Pancreas (tissue), 10 donors: Measurements from ENCODE around the gene PRICKLE2. TPM values are rescaled to one million over a fixed set of nuclear protein-coding genes. Genes with fewer than 3 reads are reported as not detected.

Experiments
- ATAC-seq, 4 donors: fragments of 200-7000 bp; cut with Tn5 transposase; one replicate each; pipeline versions ENCODE4 v1.8.0 to v1.9.1; 2020; ENCODE audit warnings: mild to moderate bottlenecking in 4 of 4, moderate library complexity in 4 of 4
- DNase-seq, 6 donors: peaks; one replicate each; pipeline ENCODE4 v3.0.0-alpha.2; 2020
- FAIRE-seq: peaks from 2 replicates; lab custom pipeline; 2012; peaks lifted over from hg19 to GRCh38; lab: Jason Lieb, UNC
- H3K27ac ChIP-seq, 4 donors: fragments of 200-600 bp; sonication (generic); 1 replicate in 3 of 4; 2 replicates in 1 of 4; pipeline versions ENCODE4 v1.5.0 to v1.8.0; 2020
- H3K27me3 ChIP-seq, 4 donors: fragments of 200-600 bp; one replicate each; pipeline ENCODE4 v1.8.0; 2021
- H3K36me3 ChIP-seq, 3 donors: fragments of 200-600 bp; sonication (generic) in 1 of 3; one replicate each; pipeline versions ENCODE4 v1.5.0 to v1.8.0; 2020 to 2021
- H3K4me1 ChIP-seq, 3 donors: fragments of 200-600 bp; one replicate each; pipeline ENCODE4 v1.8.0; 2021
- H3K4me3 ChIP-seq, 4 donors: fragments of 200-600 bp; sonication (generic) in 2 of 4; one replicate each; pipeline versions ENCODE4 v1.5.0 to v1.8.0; 2020 to 2021
- H3K9me3 ChIP-seq, 4 donors: fragments of 200-600 bp; one replicate each; pipeline ENCODE4 v1.8.0; 2021
- WGBS, 2 donors: extraction: QIAGEN DNeasy Blood & Tissue Kit; methylation state at CpG; one replicate each; pipeline ENCODE4 v1.1.7; 2013; 5-methylcytosine and 5-hydroxymethylcytosine counted together
- intact Hi-C, 3 donors: fragments of 100-400 bp; cut with DNase I; formaldehyde crosslinking; loops; one replicate each; pipeline versions ENCODE4 v1.11.1 to v1.14.2; 2022
- polyA plus RNA-seq, 2 donors: library from polyadenylated mRNA; stranded (reverse); fragments of 200-250 nt; gene quantifications; one replicate each; pipeline ENCODE4 v1.2.3, GENCODE V29; 2013
- total RNA-seq, 6 donors: library from RNA; stranded (reverse); fragmentation: NEBNext Ultra II Directional in 4 of 6; extraction: Animal tissue kit (Norgen Biotek cat#: 25700) in 4 of 6; gene quantifications; one replicate each; pipeline versions ENCODE4 v1.2.1 to v1.2.4, GENCODE V29; 2021 to 2023
- TF ChIP-seq, protein P1 (sequence below), 4 donors: fragments of 200-600 bp; sonication (generic) in 3 of 4; IDR thresholded peaks; one replicate each; pipeline versions ENCODE4 v1.5.0 to v1.8.0; 2021; ENCODE audit warnings: antibody characterized with exemption in 4 of 4
- donor health status: healthy with polysubstance abuse.
- donor health status: DM: no; HTN: no; CAD: no; lungs with moderate emphysema.
- donor health status: DM: no; HTN: no; CAD: no.
- donor health status: control.
- donor health status: control.
- donor health status: Bipolar disorder and iron deficiency.
- donor health status: DM: yes; HTN: yes; CAD: no.
- donor health status: DM: no; HTN: no; CAD: no.
- donor health status: DM: no; HTN: no; CAD: no.
- donor health status: DM: yes; HTN: yes; CAD: no.

Gene PRICKLE2
- total and polyA plus RNA-seq, 8 donors = 1.5 to 13.9 (median 7.2) TPM

- Histone ChIP-seq H3K9me3 (no peaks in the 10 kb centered on the region), H3K4me3 (no peak overlapping the region), H3K4me1 (no peaks in the 10 kb centered on the region), H3K27me3 (no peaks in the 10 kb centered on the region), H3K36me3 (no peaks in the 10 kb centered on the region), H3K27ac (no peak overlapping the region)
- DNase-seq (no peak), ATAC-seq (no peak), FAIRE-seq (no peak)
- intact Hi-C loops = no loop called here
- TF ChIP-seq, protein P1, sequence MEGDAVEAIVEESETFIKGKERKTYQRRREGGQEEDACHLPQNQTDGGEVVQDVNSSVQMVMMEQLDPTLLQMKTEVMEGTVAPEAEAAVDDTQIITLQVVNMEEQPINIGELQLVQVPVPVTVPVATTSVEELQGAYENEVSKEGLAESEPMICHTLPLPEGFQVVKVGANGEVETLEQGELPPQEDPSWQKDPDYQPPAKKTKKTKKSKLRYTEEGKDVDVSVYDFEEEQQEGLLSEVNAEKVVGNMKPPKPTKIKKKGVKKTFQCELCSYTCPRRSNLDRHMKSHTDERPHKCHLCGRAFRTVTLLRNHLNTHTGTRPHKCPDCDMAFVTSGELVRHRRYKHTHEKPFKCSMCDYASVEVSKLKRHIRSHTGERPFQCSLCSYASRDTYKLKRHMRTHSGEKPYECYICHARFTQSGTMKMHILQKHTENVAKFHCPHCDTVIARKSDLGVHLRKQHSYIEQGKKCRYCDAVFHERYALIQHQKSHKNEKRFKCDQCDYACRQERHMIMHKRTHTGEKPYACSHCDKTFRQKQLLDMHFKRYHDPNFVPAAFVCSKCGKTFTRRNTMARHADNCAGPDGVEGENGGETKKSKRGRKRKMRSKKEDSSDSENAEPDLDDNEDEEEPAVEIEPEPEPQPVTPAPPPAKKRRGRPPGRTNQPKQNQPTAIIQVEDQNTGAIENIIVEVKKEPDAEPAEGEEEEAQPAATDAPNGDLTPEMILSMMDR (IDR thresholded peaks at IDR 0.05) = no peak
- WGBS, 2 donors = 96% methylated on average over 7 of the region's 7 CpGs
These were observed 11.8 kb upstream of the PRICKLE2 start for GRCh38 chr3:64237083-64237482.

- no peaks in the 10 kb centered on the region for H3K4me1 ChIP-seq
- DNase-seq (no peak), FAIRE-seq (no peak), ATAC-seq (no peak)
- no peaks in the 10 kb centered on the region for H3K27me3 ChIP-seq
- H3K4me3 ChIP-seq = no peak overlapping the region
- no peak overlapping the region for H3K27ac ChIP-seq
- intact Hi-C loops = no loop called here
- TF ChIP-seq, protein P1 (IDR thresholded peaks at IDR 0.05) = no peak
- H3K9me3 ChIP-seq = no peaks in the 10 kb centered on the region
- no peaks in the 10 kb centered on the region for H3K36me3 ChIP-seq
- 92 to 97% methylated on average over 3 of the region's 3 CpGs for WGBS, 2 donors
These were observed 10.3 kb upstream of the PRICKLE2 start for GRCh38 chr3:64235605-64236004.

DNA sequence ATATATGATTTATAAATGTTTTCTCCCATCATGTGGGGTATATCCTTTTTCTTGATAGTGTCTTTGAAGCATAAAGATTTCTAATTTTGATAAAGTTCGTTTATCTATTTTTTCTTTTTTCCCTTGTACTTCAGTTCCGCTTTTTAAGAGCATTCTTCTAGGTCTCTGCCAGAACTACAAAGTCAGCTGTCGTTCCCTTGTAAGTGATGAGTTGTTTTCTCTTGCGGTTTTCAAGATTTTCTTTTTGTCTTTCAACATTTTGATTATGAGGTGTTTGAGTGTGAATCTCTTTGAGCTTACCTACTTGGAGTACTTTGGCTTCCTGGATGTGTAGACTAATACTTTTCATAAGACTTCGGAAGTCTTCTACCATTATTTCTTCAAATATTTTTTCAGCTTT is 9.3 kb upstream of the PRICKLE2 start:
- DNase-seq (no peak), ATAC-seq (no peak), FAIRE-seq (no peak)
- no peaks in the 10 kb centered on the region for H3K36me3 ChIP-seq
- no peaks in the 10 kb centered on the region for H3K4me1 ChIP-seq
- no peak overlapping the region for H3K27ac ChIP-seq
- H3K9me3 ChIP-seq = no peaks in the 10 kb centered on the region
- 92 to 96% methylated on average over 5 of the region's 5 CpGs for WGBS, 2 donors
- intact Hi-C loops = no loop called here
- no peak overlapping the region for H3K4me3 ChIP-seq
- TF ChIP-seq, protein P1 (IDR thresholded peaks at IDR 0.05) = no peak
- no peaks in the 10 kb centered on the region for H3K27me3 ChIP-seq

DNA sequence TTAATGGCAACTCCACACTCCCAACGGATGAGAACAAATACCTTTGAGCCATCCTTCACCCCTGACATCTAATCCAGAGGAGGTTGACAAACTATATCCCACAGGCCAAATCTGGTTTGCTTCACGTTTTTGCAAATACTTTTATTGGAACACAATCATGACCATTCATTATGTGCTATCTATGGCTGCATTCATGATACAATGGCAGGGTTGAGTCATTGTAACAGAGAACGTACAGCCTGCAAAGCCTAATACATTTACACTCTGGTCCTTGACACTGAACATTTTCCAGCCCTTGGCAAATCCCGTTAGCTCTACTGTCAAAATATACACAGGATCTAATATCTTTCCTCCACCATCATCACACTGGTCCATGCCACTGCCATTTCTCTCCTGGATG is 7.6 kb upstream of the PRICKLE2 start:
- FAIRE-seq (no peak), ATAC-seq (no peak), DNase-seq (no peak)
- no peaks in the 10 kb centered on the region for H3K27me3 ChIP-seq
- H3K4me3 ChIP-seq = no peak overlapping the region
- TF ChIP-seq, protein P1 (IDR thresholded peaks at IDR 0.05) = no peak
- intact Hi-C loops = no loop called here
- WGBS, 2 donors = 79 to 82% methylated on average over 4 of the region's 4 CpGs
- H3K36me3 ChIP-seq = no peaks in the 10 kb centered on the region
- no peak overlapping the region for H3K27ac ChIP-seq
- no peaks in the 10 kb centered on the region for H3K9me3 ChIP-seq
- H3K4me1 ChIP-seq = no peaks in the 10 kb centered on the region

- intact Hi-C loops = no loop called here
- H3K9me3 ChIP-seq = no peaks in the 10 kb centered on the region
- H3K36me3 ChIP-seq = no peaks in the 10 kb centered on the region
- no peak for DNase-seq
- no peaks in the 10 kb centered on the region for H3K27me3 ChIP-seq
- H3K27ac ChIP-seq = no peak overlapping the region
- no peaks in the 10 kb centered on the region for H3K4me1 ChIP-seq
- FAIRE-seq = no peak
- WGBS, 2 donors = 87 to 94% methylated on average over 1 of the region's 1 CpG
- no peak overlapping the region for H3K4me3 ChIP-seq
- ATAC-seq = no peak
- TF ChIP-seq, protein P1 (IDR thresholded peaks at IDR 0.05) = no peak
These were observed 4.6 kb upstream of the PRICKLE2 start for GRCh38 chr3:64229903-64230302.
